HG03571 (cell line): Measurements from ENCODE around the gene KCNMA1.

Experiments
- ATAC-seq: cut with Tn5 transposase; IDR thresholded peaks from one replicate; pipeline ENCODE4 v1.9.1; 2021; ENCODE audit not compliant: unreplicated experiment

The KCNMA1 gene

DNA sequence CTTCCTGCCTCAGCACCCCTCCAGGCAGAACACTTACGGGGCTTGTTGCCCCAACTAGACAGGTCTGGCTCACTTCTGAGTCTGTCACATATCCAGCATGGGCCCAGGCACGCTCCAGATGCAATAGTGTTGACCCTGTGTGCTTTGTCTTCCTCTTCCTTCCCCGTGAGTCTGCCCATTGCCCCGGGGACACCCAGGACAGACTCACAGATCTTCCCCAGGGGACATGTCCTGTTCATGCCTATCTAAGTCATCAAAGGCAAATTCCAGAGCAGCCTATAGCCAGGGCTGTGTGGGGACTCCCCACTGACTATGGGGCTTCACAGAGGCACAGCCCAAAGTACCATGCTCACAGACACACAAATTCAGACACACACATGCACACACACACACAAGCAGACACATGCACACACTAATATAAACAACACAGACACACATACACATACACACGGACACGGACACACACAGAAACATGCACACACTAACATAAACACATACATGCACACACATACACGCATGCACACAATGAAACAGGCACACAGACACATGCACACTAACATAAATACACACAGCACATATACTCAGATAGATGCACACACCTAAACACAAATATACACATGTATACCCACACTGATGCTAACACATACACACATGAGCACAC is 175.8 kb downstream of the KCNMA1 start:
- ATAC-seq: no peak

DNA sequence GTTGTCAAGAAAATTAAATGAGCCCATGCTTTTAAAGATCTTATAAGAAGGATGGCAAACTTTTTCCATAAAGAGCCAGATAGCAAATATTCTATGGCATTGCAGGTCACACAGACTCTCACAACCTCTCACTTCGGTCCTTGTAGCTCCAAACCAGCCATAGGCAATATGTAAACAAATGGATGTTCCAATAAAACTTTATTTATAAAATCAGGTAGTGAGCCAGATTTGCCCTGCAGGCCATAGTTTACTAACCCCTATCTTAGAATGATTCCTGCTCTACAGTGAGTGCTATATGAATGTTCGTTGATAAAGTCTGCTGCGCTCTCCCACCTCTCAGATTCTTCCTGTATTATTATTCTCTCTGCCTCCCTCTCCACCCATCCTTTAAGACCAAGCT is 177.7 kb downstream of the KCNMA1 start:
- no peak for ATAC-seq

DNA sequence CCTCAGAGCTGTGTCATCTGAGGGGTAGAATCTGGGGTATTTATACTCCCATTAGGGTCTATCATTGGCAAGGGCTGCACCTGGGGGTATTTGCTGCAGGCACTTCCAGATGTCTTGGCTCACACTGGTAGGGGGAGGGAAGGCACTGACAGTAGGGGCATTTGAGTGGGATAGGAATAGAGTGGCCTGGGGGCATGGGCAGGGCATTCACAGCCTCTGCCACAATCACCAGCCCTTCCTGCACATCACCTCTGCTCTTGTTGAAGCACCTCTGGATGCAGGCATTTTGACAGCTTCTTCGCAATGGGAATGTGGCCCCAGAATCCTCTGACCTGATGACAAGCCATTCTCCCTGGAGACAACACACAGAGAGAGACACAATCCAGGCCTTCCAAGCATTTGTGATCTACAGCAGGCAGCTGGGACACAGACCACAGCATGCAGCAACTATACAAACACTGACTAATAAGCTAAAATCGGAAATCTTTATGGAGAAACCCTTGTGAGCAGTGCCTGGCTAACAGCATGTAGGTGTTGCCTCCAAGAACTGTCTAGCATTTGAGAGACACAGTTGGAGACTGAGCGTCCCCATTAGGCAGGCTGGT is 178.5 kb downstream of the KCNMA1 start:
- ATAC-seq: no peak

DNA sequence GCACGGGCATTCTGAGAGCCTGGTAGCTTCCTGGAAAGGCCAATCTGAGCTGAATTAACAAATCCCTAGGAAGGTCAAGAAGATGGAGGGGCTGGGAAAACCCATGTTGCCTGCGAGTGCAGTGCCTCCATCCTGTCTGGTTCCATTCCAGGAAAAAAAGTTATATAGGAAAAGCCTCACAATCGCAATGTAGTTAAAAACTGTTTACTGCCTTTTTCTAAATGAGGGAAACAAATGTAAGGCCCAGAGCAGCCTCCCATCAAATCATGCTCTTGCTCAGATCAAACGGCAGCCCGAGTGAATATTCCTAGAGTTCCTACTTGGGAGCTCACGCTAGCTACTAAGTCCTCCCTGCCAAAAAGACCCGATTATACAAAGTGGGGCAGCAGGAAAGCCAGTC is 179.9 kb downstream of the KCNMA1 start:
- no peak for ATAC-seq

DNA sequence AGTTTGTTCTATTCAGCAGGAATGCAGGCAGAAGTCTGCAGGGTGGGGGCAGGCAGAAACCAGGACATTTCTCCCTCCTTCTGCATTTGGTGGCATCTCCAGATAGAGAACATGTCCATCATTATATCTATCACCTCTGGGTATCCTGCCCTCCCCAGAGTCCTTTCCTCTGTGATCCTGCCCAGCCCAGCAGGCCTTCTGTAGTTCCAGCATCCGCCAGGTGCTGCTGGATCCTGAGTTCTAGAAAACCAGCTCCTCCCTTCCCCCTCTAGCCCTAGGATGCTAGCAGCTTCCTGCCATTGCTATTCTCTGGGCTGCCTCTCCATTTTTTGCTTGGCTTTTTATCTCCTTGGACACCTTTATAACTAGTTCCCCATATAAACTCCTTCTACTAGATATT is 180.3 kb downstream of the KCNMA1 start:
- no peak for ATAC-seq

DNA sequence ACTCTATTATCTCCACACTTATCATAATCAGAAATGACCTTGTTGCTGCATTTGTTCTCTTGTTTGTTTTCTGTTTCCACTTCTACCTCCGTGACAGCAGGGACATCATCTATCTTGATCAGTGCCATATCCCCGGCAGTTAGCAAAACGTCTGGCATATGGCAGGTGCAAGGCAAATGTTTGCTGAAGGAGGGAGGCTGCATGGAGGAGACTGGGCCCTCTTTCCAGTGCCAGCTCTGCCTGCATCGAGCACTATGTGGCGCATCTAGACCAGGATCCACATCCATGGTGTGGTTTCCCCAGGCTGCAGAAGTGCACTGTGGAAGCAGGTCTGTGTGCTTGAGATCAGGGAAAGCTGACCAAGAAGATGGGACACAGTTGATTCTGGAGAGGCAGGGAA is 181.2 kb downstream of the KCNMA1 start:
- ATAC-seq: no peak

DNA sequence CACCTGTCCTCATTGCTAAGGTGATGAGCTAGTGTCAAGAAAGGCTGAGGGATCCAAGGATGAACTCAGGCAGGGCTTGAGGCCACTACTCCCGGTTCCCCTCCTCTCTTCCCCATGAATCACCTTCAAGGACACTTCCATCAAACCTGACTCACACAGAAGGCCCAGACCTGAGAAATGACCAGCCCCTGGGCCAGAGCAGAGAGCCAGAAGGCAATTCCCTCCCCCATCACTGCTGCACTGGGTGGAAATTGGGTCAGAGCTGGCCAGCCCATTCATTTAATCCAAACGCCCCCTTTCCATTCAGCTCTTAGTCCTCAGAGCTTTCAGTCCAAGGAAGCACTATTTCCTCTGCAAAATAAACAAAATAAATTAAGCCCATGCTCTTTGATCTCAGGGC is 182.0 kb downstream of the KCNMA1 start:
- ATAC-seq: no peak

DNA sequence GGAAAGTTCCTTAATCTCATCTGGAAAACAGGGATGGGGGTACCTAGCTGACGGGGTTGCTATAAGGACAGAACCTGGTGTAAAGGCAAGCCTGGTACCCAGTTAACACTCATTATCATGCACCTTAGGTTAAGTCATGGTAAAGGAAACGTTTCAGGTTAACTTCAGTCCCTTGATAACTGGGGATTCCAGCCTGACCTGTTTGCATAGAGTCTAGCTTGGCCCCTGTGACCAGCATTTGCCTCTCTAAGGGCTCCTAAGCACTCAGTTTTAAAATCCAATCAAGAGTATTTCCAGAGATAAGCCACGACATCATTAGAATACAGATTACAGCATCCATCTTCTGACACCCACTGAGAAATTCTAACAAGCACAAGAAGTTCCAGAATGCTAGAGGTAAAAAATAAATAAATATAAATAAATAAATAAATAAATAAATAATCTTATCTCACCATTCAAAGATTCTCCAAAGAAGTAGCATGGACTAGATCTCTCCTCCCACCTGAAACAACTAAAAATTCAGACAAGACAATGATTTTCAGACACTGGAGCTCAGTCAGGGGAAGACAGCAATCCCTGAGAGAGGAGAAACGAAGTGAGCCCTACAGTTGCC is 184.6 kb downstream of the KCNMA1 start:
- ATAC-seq: no peak

DNA sequence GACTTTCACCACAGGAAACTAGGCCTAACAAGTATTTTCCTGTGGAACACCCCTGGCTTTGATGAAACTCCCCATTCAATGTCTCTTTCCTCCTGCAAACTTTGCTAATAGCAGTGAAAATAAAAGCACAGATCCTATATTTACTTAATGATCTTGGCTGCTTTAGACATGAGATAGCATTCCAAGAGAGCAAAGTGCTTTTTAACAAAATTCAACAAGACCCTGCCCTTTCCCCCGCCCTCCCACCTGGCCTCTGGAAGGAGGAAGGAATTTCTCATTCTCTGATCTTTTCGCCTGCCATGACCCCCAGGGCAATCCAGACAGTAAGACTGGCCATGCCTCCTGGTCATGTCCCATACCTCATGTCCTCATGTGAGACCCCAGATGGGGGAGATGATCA is 185.7 kb downstream of the KCNMA1 start:
- no peak for ATAC-seq

DNA sequence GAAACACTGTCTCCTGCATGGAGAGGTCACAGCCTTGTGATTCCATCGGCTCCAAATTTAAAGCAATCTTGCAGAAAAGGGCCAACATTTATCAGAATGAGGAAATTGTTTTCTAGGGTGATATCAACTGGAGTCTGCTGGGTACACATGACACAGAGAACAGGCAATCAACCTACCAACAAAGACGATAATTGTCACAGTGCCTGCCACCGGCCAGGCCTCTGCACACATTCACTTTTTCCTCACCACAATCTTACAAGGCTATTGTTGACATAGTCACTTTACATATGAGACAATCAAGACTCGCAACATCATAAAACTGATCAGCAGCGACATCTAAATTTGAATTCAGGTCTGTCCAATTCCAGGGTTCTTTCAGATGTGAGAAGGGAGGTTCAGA is 189.4 kb downstream of the KCNMA1 start:
- no peak for ATAC-seq

DNA sequence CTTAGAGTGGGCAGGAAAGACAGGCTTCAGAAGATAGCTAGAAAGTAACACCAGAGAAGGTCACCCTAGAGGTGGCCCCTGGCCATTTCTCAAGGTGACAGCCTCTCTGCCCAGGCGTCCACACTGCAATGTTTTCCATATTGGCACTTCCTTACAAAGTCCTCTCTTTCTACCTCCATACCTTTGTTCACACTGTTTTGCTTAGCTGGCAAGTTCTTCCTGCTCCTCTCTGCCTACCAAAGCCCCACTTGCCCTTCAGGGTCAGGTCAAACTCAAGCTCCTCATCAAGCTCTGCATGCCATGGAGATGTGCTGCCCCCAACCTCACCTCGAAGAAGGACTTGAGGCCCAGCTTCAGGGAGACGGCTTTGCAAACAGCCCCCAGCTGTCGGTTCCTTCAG is 190.9 kb downstream of the KCNMA1 start:
- no peak for ATAC-seq

DNA sequence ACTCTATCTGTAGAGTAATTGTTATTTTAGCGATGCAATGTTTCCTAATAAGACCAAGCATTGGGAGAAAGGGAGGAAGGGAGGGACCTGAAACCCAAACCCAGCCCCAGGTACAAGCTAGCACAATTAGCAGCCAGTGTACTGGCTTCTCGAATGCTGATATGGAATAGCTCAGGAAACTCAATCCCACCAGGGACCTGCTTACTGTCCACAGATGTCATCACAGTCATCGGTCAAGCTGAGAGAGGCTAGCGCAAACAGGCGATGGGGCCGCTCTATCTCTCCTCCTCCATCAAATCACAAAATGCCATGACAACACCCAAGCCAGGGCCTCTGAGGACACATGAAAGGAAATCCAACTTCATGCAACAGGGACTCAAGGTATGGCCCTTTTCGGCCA is 192.1 kb downstream of the KCNMA1 start:
- ATAC-seq: no peak

DNA sequence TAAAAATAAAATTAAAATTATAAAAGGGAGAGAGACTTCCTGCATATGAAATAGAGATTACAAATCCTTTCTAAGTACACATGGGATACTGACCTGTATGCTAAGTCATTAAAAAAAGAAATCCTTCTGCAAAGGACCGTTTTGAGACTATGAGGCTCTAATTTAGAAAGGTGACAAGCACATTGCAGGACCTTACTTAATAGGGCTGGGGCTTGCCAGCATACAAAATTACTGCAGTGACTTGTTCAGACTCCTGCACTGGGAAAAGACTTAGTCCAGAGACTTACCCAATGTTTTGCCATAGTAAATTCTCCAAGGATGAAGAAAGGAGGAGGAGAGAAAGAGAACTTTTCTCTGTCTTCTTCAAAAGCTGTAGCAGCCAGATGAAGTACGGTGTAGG is 193.6 kb downstream of the KCNMA1 start:
- no peak for ATAC-seq

DNA sequence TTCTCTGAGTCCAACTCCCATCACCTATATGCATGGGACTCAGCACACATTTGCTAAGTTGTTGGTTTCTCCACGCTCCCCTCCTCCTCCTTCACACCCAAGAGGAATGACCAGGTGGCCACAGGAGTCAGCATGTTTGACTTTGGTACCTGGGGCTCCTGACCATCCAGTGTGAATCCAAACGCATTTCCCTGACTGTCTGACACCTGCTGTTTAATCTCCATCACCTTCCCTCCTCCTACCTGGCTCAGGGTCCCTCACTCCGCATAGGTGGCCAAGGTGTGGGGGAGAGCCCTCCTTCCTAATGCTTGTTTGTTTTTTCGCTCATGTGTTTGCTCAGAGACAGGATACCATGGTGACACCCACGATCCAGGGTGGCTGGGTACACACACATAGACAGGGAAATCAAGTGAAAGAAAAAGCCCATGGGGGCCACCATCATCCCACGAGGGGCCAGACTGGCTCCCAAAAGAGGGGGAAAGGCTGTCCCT is 194.9 kb downstream of the KCNMA1 start:
- ATAC-seq: no peak

DNA sequence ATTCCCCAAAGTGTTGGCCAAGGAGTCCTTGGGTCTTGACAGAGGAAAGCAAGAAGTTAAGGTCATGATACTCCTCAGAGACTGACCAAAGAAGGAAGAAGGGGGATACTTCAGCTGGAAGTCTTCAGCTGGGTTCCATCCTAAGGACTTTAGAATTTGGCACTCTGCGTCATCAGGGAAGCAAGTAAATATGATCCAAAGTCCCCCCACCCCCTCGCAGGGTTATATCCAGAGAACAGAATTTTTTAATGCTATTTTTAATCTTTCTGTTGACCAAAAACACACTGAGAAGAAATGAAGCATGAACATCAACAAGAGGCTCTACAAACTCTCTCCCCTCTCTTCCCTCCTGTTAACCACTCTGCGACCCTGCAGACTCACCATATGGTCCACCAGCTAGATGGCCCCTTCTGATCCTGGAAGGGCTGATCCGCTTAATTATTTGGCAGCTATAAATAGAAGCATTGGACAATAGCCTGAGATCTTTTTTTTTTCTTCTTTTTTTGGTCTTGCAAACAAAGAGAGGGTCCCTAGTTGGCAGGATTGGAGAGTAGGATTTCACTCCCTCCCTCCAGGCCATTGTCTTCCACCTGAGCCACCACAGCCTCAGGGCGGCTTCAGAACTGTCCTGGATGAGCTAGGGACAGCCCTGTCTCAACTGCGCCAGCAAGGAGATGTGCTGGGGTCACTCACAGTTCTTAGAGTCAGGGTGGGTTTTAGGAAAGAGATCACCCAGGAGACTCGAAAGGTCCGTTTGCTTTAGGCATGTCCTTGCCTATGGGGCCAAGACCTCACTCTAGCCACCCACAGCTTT is 196.0 kb downstream of the KCNMA1 start:
- ATAC-seq: no peak

DNA sequence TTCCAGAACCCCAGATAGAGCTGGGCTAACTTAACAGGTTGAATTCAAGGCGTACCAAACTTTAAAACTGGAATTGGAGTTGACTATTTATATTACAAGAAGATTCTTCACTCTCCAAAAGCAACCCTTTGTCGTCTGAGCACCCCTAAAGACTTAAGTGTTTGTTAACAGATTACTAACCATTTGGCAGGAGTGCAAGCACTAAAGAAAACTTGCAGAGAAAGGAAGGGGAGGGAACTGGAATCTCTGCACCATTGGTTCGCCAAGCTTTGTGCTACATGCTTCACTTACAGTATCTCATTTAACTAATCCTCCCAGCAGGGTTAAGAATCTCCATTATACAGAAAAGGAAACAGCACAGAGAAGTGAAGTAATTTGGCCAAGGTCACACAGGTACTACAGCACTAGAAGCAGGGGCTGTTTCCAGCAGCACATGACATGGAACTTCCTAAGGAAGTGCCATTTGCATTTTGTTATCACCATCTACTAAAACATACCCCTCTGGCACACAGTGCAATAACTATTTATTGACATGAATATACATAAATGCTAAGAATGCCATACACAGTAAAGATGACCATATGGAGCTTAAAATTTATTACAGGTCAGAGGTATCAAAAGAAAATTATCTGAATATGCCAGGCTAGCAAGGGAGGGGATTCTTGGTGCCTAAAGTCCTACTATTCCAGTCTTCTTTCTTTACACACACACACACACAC is 201.2 kb downstream of the KCNMA1 start:
- ATAC-seq: no peak

DNA sequence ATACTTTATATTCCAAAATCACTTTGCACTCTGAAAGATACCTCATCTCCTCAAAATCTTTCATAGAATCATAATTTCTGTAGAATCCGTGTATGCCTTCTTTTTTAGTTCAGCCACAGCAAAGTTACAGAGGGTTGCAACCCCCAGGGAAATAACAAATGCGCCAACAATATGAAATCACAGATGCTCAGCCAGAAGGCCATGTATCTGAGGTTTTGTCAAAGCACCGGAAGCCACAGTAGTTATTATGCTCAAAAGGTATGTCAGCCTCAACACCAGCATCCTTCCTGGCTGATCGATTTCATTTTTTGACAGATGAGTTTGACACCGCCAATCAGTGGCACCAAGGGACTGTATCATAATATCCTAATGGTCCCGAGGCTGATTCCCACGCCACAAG is 204.1 kb downstream of the KCNMA1 start:
- no peak for ATAC-seq

DNA sequence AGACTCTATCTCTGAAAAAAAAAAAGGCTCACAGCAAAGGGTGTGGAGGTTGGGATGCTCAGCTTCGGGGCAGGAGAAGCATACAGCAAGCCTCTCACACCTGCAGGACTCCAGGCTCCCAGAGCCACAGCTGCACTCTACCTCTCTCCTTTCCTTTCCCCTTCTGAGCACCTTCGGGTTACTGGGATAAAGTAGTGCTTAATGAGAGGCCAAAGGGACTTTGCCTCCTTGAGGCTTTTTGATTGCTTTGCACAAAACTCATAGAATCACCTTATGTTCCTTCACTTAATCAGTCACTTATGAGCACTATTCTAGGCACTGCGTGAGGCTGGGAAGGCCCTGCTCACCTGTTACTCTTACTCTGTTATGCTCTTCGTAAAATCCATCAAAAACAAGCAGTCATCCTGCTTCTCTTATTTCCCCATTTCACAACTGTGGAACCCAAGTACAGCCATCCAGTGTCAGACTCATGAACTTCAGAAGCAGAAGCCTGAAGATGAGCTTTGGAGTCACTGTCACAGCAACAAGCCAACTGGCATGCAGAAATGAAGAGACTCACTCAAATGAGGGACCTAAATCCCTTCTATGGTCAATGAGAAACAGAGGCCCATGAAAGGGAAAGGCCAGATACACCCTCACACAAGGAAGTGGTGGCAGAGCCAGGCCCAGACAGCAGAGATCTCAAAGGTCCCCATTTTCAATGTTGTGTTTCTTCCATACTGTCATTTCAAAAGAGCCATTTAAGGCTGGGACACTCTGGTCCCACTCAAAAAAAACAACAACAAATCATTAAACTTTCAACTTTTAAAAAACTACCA is 205.4 kb downstream of the KCNMA1 start:
- ATAC-seq: no peak

DNA sequence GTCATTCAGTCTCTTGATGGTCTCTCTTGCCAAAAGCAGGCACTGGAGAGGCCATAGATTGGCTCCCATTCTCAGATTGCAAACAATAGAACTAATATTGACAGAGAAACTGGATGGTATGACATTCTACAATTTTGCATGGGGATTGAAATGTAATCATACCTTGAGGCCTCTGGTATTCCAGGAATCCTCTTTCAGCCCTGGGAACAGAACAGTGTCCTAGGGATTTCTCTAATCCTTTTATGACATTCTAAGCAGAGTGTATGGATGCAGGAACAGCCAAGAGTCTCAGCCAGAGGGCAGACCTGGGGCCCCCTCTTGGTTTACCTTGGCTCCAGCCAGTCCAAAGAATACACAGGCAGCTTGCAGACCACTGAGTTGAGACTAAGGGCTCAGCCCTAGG is 206.4 kb downstream of the KCNMA1 start:
- no peak for ATAC-seq

DNA sequence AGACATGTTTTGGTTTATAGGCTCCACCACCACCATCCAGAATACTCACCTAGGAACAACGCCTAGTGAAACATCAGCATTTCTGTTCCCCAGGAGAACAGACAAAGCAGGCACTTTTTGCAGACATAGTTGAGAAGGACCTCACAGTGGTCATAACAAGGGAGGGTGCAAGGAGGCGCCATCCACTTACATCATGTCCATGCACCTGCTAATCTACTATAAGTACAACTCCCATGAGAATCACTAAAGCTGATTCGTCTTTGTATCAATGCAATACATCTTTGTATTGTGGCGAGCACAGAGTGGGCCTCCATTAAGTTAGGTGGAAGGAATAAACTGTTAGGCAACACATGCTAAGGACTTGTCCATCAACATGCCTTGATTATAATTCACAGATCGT is 207.1 kb downstream of the KCNMA1 start:
- no peak for ATAC-seq
